ENCODE data around the gene IL10RB. TPM values are rescaled to one million over a fixed set of nuclear protein-coding genes. Genes with fewer than 3 reads are reported as not detected.

IL10RB gene
- total RNA-seq, 1 experiment from 2014 or later = 3.1 TPM

- Mint-ChIP-seq H3K27ac (no peak overlapping the region; a peak in 1 of 7 replicates), H3K4me3 (no peak overlapping the region), H3K36me3 (ENCODE audit: insufficient read depth in 1 of 3, low read depth in 3 of 3) (peaks cover 35 to 82% (median 71%) of the 10 kb centered on the region in 3 experiments), H3K9me3 (peaks cover 7 to 8% of the 10 kb centered on the region in 2 experiments; a peak in 4 of 5 replicates), H3K27me3 (ENCODE audit: low read depth) (no peaks in the 10 kb centered on the region), H3K4me1 (no peaks in the 10 kb centered on the region)
- Histone ChIP-seq H3K23me2 (ENCODE audit: insufficient read length, low read depth, low read length, poor library complexity, severe bottlenecking) (no peaks in the 10 kb centered on the region), H2AK5ac (ENCODE audit: insufficient read length, low read length) (no peak overlapping the region), H3K4me1 (ENCODE audit: insufficient read depth, low read length) (no peaks in the 10 kb centered on the region), H4K5ac (ENCODE audit: insufficient read length, low read depth, low read length) (no peak overlapping the region), H3K14ac (ENCODE audit: insufficient read depth, low read length) (no peak overlapping the region), H2BK5ac (ENCODE audit: insufficient read length, low read length) (no peak overlapping the region), H4K20me1 (ENCODE audit: control insufficient read depth, insufficient read depth, insufficient read length) (no peaks in the 10 kb centered on the region), H3K27ac (ENCODE audit: insufficient read length, low read depth, low read length) (no peak overlapping the region), H2AFZ (ENCODE audit: low read length) (no peak overlapping the region), H3K23ac (ENCODE audit: insufficient read length, low read depth, low read length) (no peak overlapping the region), H3K79me1 (ENCODE audit: insufficient read depth, low read depth, low read length, poor library complexity, severe bottlenecking) (no peaks in the 10 kb centered on the region), H4K91ac (ENCODE audit: insufficient read length, low read depth, low read length) (no peak overlapping the region), H3K4ac (ENCODE audit: low read depth, low read length) (no peak overlapping the region), H2BK120ac (ENCODE audit: low read depth, low read length, poor library complexity, severe bottlenecking) (no peak overlapping the region), H3T11ph (ENCODE audit: low read length) (no peak overlapping the region), H3K56ac (ENCODE audit: insufficient read length, low read depth, low read length) (no peak overlapping the region), H3K9me3 (ENCODE audit: control insufficient read depth, low read depth, low read length) (no peaks in the 10 kb centered on the region), H3K18ac (ENCODE audit: insufficient read length, low read depth, low read length) (no peak overlapping the region), H3K27me3 (ENCODE audit: insufficient read depth, low read length) (no peaks in the 10 kb centered on the region), H3K9ac (ENCODE audit: extremely low read depth, insufficient read length, low read length) (no peak overlapping the region), H4K8ac (replicated peaks; ENCODE audit: insufficient read length, low read depth, low read length) (no peak overlapping the region), H2BK15ac (ENCODE audit: low read depth, low read length) (no peak overlapping the region), H3K4me2 (ENCODE audit: insufficient read depth, insufficient read length, low read length) (no peak overlapping the region), H2BK20ac (ENCODE audit: low read depth, low read length, poor library complexity, severe bottlenecking) (no peak overlapping the region), H3K79me2 (ENCODE audit: insufficient read depth, low read length) (no peaks in the 10 kb centered on the region), H2BK12ac (ENCODE audit: insufficient read length, low read depth, low read length) (no peak overlapping the region)
- no CpG with 5 or more reads among the region's 5 CpGs for WGBS (ENCODE audit: extremely low coverage, insufficient read length, low lambda C conversion rate)
- TF ChIP-seq CTCF (conservative IDR thresholded peaks at IDR 0.05) = no peak
- no peak for DNase-seq
Measured at GRCh38 chr21:33254766-33255165, 11.4 kb upstream of the IL10RB start.

Measured in H9 (cell line).